GM19238 (cell line): Measurements from ENCODE around the gene SAMD4B.

Experiments used
- DNase-seq: peaks from one replicate; pipeline ENCODE4 v3.0.0; 2011; ENCODE audit warnings: low spot score; ENCODE audit not compliant: insufficient read length

SAMD4B gene

DNA sequence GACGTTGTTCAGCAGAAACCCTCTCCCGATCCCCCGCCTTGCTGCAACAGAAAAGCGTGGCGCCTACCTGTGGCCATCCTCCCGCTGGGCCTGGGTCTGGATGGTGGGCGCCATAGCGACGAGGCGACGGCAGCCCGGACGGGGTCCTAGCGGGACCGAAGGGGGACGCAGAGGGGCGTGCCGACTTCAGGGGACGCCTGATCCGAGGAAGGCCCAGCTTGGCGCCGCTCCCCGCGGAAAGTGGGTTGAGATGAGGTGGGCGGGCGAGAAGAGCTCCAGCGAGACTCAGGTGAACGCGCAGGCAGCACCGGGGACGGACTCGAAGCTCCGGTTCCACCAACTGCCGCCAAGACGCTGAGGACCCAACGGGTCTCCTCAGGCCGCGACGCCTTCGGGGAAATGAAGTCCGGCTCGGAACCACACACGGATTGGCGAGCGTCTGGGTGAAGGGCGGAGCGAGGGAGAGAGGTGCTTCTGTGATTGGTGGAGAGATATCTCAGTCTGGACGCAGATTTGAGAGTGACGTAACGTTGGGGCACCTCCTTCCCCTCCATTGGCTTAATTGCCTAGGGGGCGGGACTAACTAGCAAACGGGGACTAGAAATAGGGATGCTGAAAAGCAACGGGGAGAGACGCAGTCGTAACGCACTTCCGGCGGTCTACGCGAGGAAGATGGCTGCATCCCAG lies 48.7 kb downstream of the SAMD4B start, which contains the start of the genes MED29 and PAF1:
Gene MED29, plus strand, starts transcription at position 628 of the 687 bp plus-strand sequence. Its CDS starts 45 bp downstream, at position 673.
Gene PAF1, minus strand, starts transcription at position 356 of the 687 bp plus-strand sequence. Its CDS starts 242 bp downstream, at position 114.
- peak; percentile 98 for DNase-seq

DNA sequence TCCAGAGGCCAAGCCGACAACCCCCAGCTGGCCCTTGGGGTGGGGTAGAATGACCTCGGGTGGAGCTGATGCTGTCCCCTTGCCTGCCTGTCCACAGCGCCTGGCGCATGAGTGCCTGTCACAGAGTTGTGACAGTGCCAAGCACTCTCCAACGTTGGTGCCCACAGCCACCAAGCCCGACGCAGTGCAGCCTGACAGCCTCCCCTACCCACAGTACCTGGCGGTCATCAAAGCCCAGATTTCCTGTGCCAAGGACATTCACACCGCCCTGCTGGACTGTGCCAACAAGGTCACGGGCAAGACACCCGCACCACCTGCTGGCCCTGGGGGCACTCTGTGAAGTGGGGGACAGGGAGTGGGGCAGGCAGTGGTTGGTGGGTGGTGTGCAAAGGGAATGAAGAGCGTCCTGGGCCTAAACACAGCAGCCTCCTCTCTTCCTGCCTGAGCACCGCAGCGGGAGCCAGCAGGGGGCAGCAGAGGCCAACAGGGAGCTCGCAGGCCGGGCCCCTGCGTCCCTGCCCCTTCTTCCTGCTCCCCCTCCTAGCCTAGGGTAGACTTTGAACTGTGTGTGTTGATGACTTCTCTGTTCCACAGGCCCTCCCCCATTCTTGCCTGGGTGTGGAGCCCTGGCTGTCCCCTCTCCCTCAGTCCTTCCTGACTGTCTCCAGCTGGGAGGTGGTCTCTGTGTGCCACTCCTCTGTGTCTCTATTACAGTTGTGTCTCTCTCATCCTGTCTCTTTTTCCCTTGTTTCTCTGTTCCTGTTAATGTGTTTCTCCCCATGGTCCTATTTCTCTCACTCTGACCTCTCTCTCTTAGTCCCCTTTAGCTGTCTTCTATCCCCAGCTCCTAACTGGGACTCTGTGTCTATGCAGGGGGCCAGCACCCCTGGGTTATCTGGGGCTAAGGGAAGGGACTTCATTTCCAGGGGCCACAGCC lies 55.4 kb downstream of the SAMD4B start:
- peak; percentile 91 for DNase-seq

DNA sequence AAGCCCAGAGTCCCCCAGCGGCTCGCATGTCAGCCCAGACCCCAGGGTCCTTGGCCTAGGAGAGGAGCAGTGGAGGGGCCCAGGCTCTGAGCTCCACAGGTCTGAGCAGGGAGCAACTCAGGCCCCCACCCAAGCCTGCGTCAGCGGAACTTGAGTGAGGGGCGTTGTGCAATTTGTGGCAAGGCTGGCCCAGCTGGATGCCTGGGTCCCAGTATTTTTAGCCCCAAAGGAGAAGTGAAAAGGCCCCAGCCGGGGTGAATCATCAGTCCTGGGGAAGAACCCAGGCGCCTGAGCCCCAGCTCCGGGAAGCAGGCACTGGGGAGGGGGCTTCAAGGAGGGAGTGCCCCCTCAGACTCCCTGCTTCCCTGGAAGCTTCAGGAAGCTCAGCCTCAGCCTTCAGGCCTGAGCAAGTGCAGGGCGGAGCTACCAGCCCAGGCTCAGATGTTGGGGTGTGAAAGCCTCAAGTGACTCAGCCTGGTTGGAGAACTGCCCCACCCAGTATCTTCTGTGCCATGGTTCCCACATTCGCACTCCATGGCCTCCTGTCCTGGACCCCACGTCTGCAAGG lies 56.2 kb downstream of the SAMD4B start:
- no peak for DNase-seq

DNA sequence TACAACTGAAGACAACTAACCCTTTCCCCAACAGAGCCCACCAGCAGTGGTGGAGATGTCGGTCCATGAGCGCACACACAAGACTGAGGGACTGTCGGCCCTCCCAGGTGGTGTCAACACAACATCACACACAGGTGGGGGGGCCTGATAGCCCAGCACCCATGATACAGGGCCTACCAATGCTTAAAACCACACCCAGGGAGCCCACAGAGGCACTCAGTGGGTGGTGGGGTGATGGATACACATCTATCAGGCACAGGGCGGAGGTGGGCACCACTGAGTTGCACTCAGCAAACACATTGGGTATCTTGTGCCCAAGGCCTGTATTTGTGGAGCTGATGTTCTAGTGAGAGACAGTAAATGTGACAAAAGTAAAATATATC lies 57.4 kb downstream of the SAMD4B start:
- DNase-seq: no peak

DNA sequence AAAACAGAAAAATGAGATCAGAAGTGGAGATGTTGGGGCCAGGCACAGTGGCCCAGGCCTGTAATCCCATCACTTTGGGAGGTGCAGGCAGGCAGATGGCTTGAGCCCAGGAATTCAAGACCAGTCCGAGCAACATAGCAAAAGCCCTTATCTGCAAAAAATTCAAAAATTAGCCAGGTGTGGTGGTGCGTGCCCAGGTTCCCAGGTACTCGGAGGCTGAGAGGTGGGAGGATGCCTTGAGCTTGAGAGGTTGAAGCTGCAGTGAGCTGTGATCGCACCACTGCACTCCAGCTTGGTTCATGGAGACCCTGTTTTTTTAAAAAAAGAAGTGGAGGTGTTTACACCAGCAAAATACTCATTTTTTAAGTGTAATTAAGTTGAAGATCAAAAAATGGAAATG lies 57.8 kb downstream of the SAMD4B start:
- no peak for DNase-seq

DNA sequence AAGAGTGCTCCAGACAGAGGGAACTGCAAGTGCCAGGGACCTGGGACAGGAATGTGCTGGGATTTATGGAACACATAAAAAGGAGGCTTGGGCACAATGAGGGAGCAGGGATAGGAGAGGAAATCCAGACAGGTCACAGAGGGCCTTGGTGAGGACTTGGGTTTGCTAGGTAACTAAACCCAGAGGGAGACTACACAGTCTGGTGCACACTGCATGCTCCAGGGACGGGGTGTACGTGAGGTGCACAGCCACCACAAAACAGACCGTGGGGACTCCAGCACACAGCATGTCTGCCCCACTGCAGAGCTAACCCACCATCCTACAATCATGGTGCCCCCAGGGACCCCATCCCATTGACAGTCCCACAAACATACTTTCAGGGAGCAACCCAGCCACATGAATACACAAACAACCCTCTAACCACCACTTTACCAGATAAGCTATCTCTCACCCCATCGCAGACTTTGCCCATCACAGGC lies 58.9 kb downstream of the SAMD4B start:
- DNase-seq: no peak

DNA sequence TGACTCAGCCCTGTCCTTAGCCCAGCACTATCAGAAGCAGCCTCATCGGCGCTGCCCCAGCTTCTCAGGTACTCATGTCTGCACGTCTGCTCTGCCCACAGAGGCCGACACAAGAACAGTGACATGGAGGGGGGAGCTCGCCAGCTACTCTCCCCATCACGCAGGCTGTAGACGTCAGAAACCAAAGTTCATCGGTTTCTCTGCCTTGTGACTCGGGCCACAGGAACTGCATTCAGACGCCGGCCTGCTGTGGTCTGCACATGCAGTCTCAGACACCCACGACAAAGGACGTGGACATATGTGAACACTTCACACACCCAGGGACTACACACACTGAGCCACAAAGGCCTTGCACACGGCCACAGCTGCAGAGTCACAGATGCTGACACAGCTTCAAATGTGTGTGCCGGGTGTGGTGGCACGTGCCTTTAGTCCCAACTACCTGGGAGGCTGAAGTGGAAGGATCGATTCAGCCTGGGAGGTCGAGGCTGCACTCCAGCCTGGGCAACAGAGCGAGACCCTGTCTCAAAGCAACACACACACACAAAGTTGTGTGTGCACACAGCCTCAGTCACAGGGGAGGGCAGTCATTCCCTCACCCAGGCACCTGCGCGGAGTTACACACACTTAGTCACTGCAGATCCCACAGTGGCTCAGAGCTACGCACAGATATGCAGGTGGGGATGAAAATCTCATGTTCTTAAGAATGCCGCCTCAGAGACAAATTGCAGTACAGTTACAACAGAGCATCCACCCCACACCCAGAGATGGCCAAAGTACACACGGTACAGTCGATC lies 59.5 kb downstream of the SAMD4B start:
- no peak for DNase-seq

DNA sequence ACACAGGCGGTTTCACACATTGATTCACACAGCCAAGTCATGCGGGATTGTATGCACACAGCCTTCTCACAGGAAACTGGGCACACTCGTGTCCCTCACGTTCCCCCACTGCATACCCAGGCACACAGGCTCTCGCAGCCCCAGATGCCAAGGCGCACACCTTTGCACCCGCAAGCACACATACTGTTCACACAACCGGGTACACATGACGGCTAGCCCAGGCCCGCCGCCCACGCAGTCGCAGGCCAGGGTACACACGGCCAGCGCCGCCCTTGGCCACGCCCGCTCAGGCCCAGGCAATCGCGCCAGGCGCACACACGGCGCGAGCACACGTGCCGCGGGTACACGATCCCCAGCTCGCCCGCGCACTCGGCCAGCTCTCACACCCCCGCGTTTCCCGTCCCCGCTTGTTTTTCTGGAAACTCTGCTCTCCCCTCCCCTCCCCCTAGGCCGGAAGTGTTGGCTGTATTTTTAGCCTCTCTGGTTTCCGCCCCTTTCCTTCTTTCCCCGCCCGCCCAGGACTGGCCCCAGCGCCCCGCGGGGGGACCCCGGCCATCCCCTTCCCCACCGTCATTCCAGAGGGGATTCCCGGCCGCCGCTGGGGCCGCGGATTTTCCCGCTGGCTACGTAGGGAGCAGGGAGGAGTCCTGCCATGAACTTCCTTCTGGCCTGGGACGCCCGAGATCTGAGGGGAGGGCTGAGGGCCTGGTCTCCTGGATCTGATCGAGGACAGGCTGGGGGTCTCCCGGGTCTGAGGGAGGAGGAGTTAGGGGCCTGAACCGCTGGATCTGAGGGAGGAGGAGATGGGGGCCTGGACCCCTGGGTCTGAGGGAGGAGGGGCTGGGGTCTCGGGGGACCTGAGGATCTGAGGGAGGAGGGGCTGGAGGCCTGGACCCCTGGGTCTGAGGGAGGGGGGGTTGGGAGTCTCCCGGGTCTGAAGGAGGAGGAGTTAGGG lies 60.4 kb downstream of the SAMD4B start:
- peak; percentile 64 for DNase-seq

DNA sequence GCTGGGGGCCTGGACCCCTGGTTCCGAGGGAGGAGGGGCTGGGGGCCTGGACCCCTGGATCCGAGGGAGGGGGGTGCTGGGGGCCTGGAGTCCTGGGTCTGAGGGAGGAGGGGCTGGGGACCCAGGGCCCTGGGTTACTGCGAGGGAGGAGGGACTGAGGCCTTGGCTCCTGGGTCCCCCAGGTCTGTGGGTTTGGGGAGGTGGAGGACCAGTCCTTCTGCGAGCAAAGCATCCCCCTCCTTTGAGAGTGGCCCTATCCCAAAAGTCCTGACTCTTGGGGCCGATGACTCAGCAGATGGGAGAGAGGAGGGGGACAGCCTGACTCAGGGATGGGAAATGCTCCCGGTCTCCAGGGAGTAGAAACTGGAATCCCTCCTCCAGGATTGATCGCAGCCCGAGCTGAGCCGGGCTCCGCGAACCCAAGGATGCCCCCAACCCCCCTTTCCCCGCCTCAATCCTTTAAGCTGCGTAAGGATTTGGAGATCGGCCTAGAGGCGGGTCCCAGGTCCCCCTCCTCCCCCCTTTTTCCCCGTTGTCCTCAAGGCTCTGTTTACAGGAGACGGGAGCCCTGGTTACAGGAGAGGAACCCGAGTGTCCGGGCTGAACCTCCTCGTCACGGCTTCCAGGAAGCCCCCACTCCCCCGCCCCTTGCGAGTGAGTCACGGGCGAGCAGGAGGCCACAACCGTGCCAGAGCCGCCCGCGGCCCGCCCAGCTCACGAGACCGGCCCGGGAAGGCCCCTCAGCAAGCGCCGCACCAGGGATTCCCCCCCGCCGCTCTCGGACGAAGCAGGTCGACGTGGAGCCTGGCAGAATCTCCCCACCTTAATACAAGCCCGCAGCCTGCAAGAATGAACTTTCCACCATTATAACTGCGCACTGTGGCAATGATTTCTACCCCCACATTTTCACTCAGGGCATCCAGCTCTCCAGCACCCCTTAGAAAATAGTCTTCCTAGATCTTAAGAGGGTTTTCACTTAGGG lies 61.4 kb downstream of the SAMD4B start:
- peak; percentile 62 for DNase-seq

DNA sequence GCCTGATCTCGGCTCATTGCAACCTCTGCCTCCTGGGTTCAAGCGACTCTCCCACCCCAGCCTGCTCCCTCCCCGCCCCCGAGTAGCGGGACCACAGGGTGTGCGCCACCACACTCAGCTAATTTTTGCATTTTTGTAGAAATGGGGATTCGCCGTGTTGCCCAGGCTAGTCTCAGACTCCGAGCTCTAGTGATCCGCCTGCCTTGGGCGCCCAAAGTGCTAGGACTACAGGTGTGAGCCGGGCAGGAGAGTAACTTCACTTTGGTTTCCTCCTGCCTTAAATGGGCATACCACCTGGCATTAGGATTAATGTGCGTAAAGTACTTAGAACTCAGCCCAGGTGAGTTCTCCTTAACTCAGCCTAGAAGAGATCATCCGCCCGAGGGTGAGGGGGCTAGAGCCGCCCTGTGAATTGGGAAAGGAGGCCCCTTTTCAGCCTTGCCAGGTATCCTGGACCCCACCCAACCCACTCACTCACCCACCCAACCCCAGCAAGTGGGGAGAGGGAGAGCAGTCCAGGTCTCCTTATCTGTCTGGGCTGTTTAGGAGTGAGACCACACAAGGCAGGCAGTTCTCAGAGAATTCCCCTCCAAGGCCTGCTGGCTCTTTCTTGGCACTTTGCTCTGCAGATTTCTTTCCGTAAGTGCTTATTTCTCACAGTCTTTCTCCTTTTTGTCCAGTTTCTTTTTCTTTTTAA lies 63.2 kb downstream of the SAMD4B start:
- no peak for DNase-seq

DNA sequence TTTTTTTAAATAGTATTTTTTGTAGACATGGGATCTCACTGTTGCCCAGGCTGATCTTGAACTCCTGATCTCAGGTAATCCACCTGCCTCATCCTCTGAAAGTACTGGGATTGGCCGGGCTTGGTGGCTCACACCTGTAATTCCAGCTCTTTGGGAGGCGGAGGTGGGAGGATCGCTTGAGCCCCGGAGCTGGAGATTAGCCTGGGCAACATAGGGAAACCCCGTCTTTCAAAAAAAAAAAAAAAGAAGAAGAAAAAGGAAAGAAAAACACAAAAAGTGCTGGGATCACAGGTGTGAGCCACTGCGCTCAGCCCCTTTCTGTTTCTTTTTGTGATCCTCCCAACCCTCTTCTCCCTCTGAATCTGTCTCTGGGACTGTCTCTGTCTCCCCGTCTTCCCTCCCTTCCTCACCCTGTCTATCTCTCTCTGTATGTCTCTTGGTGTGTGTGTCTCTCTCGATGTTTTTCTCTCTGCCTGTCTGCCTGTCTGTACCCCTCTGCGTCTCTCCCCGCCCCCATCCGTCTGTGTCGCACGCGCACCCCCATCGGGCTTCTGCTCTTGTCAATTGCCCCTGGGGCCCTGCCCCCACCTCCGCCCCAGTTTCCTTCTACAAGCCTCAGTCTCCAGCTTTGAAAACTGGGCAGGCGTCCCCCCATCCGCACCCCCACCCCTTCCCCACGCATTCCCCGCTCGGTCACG lies 63.9 kb downstream of the SAMD4B start:
- no peak for DNase-seq

DNA sequence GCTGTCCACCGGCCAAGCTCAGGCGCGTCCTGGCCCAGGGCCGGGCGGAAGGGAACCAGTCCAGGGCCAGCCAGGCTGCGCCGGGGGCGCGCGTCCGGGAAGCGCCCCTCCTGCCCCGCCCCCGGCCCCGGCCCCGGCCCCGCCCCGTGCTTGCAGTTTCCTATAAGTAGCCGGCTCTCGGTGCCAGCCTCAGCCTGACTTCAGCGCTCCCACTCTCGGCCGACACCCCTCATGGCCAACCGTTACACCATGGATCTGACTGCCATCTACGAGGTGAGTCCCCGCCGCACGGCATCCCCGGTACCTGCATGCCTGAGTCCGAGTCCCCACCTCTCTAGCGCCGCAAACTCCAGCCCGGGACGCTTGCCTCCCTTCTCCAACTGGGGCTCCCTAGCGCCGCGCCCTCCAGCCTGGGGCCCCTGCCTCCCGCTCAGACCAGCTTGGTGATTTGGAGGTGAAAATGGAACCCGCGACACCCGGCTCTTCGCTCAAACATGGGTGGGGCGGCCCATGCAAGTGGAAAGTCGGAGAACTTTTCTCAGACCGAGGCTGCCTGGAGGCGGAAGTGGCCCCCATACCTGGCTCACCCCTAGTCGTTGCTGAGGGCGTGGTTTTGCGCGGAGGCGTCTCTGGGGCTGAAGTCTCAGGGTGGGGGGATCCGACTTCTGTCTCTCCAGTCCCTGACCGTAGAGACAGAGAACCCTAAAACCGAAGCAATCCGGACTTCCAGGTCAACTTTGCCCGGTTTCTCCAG lies 64.6 kb downstream of the SAMD4B start, which contains the start of gene ZFP36:
Gene ZFP36, plus strand, starts transcription at position 192 of the 754 bp plus-strand sequence. Its CDS starts 58 bp downstream, at position 250.
- no peak for DNase-seq

DNA sequence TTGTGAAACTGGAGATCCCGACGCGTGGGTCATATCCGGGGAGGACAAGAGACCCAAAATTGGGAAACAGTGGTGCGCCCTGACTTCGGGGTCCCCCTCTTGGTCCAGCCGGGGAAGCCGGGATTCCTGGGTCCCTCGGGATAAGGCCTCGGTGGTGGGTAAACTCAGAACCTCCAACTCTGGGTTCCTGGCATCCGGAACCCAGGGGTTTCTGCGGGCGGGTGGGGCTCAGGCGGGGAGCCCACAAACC lies 65.1 kb downstream of the SAMD4B start:
- no peak for DNase-seq

DNA sequence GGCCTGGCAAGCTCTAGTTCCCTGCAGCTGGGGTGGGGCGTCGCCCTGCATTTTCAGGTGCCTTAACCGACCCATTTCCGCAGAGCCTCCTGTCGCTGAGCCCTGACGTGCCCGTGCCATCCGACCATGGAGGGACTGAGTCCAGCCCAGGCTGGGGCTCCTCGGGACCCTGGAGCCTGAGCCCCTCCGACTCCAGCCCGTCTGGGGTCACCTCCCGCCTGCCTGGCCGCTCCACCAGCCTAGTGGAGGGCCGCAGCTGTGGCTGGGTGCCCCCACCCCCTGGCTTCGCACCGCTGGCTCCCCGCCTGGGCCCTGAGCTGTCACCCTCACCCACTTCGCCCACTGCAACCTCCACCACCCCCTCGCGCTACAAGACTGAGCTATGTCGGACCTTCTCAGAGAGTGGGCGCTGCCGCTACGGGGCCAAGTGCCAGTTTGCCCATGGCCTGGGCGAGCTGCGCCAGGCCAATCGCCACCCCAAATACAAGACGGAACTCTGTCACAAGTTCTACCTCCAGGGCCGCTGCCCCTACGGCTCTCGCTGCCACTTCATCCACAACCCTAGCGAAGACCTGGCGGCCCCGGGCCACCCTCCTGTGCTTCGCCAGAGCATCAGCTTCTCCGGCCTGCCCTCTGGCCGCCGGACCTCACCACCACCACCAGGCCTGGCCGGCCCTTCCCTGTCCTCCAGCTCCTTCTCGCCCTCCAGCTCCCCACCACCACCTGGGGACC lies 65.6 kb downstream of the SAMD4B start:
- DNase-seq: no peak

DNA sequence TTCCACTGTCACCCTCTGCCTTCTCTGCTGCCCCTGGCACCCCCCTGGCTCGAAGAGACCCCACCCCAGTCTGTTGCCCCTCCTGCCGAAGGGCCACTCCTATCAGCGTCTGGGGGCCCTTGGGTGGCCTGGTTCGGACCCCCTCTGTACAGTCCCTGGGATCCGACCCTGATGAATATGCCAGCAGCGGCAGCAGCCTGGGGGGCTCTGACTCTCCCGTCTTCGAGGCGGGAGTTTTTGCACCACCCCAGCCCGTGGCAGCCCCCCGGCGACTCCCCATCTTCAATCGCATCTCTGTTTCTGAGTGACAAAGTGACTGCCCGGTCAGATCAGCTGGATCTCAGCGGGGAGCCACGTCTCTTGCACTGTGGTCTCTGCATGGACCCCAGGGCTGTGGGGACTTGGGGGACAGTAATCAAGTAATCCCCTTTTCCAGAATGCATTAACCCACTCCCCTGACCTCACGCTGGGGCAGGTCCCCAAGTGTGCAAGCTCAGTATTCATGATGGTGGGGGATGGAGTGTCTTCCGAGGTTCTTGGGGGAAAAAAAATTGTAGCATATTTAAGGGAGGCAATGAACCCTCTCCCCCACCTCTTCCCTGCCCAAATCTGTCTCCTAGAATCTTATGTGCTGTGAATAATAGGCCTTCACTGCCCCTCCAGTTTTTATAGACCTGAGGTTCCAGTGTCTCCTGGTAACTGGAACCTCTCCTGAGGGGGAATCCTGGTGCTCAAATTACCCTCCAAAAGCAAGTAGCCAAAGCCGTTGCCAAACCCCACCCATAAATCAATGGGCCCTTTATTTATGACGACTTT lies 66.4 kb downstream of the SAMD4B start:
- no peak for DNase-seq
